DND-41 (cell line): ENCODE measurements around the gene PRKCE.
A peak's percentile ranks its signal among the peaks of the same experiment; 100 is the strongest.

Source experiments
- ATAC-seq: fragments of 200-7000 bp; cut with Tn5 transposase; 3 replicates; pipeline ENCODE4 v1.9.1; 2021; ENCODE audit warnings: low read depth; ENCODE audit not compliant: insufficient read depth
- DNase-seq: peaks from one replicate; pipeline ENCODE4 v3.0.0-alpha.2; 2020
- H2AFZ ChIP-seq: 2 replicates; pipeline ENCODE4 v1.6.0; 2012; ENCODE audit warnings: low read depth, low read length
- H3K27ac ChIP-seq: 2 replicates; pipeline ENCODE4 v1.5.1; 2012; ENCODE audit warnings: low read length, inconsistent platforms
- H3K27me3 ChIP-seq: fragments of 200-600 bp; sonication (generic); 2 replicates; pipeline ENCODE4 v1.6.0; 2012; ENCODE audit warnings: low read length, mild to moderate bottlenecking, inconsistent platforms; ENCODE audit not compliant: insufficient read depth, poor library complexity
- H3K36me3 ChIP-seq: 2 replicates; pipeline ENCODE4 v1.5.1; 2012; ENCODE audit warnings: low read length, inconsistent platforms; ENCODE audit not compliant: insufficient read depth
- H3K4me1 ChIP-seq: 2 replicates; pipeline ENCODE4 v1.5.1; 2012; ENCODE audit warnings: mild to moderate bottlenecking, low read length; ENCODE audit not compliant: insufficient read depth
- H3K4me2 ChIP-seq: 2 replicates; pipeline ENCODE4 v1.6.0; 2012; ENCODE audit warnings: mild to moderate bottlenecking, moderate library complexity, low read length, inconsistent platforms; ENCODE audit not compliant: insufficient read depth
- H3K4me3 ChIP-seq, 2 experiments: fragments of 200-600 bp in 1 of 2; shearing (Covaris generic) in 1 of 2; 2 replicates each; pipeline ENCODE4 v1.5.1; 2012 to 2016; ENCODE audit warnings: inconsistent platforms in 2 of 2, low read length in 2 of 2, mild to moderate bottlenecking in 2 of 2, low read depth in 1 of 2, moderate library complexity in 1 of 2
- H3K79me2 ChIP-seq: 2 replicates; pipeline ENCODE4 v1.6.0; 2012; ENCODE audit warnings: low read length, inconsistent platforms; ENCODE audit not compliant: insufficient read depth
- H3K9ac ChIP-seq: 2 replicates; pipeline ENCODE4 v1.6.0; 2012; ENCODE audit warnings: low read depth, mild to moderate bottlenecking, inconsistent platforms, low read length, moderate library complexity
- H3K9me3 ChIP-seq: 2 replicates; pipeline ENCODE4 v1.5.1; 2012; ENCODE audit warnings: low read length, moderate library complexity, mild to moderate bottlenecking, inconsistent platforms; ENCODE audit not compliant: insufficient read depth, severe bottlenecking
- H4K20me1 ChIP-seq: 2 replicates; pipeline ENCODE4 v1.6.0; 2012; ENCODE audit warnings: low read length; ENCODE audit not compliant: insufficient read depth
- CTCF ChIP-seq: IDR thresholded peaks from 2 replicates; pipeline ENCODE4 v1.5.1; 2012; ENCODE audit warnings: borderline replicate concordance, low read length, moderate library complexity, mild to moderate bottlenecking; ENCODE audit not compliant: poor library complexity, severe bottlenecking; ENCODE audit errors: extremely low read depth
- EZH2 ChIP-seq: IDR thresholded peaks from 3 replicates; pipeline ENCODE4 v1.6.1; 2012; ENCODE audit warnings: borderline replicate concordance, low read depth, mild to moderate bottlenecking, moderate library complexity, low read length, inconsistent platforms; ENCODE audit not compliant: severe bottlenecking

Gene PRKCE

GRCh38 chr2:45637440-45637839 lies 14.0 kb upstream of the PRKCE start:
- Histone ChIP-seq H3K79me2 (no peaks in the 10 kb centered on the region), H3K4me1 (no peaks in the 10 kb centered on the region), H3K27ac (no peak overlapping the region), H3K36me3 (no peaks in the 10 kb centered on the region), H3K9ac (no peak overlapping the region), H3K9me3 (no peaks in the 10 kb centered on the region), H4K20me1 (no peaks in the 10 kb centered on the region), H3K4me2 (no peak overlapping the region), H3K27me3 (peaks cover 3% of the 10 kb centered on the region), H2AFZ (no peak overlapping the region), H3K4me3 (no peak overlapping the region)
- ATAC-seq (no peak), DNase-seq (no peak)
- TF ChIP-seq EZH2 (no peak), CTCF (no peak)

- Histone ChIP-seq H2AFZ (no peak overlapping the region), H3K79me2 (no peaks in the 10 kb centered on the region), H3K27ac (no peak overlapping the region), H4K20me1 (no peaks in the 10 kb centered on the region), H3K4me1 (peaks cover 14% of the 10 kb centered on the region), H3K4me2 (no peak overlapping the region), H3K9me3 (no peaks in the 10 kb centered on the region), H3K9ac (no peak overlapping the region), H3K36me3 (no peaks in the 10 kb centered on the region), H3K4me3 (no peak overlapping the region), H3K27me3 (peaks cover 8% of the 10 kb centered on the region)
- ATAC-seq (no peak), DNase-seq (no peak)
- TF ChIP-seq EZH2 (no peak), CTCF (no peak)
Observed at GRCh38 chr2:45640576-45640975, 10.9 kb upstream of the PRKCE start.

- Histone ChIP-seq H2AFZ (peak overlapping the region; percentile 47), H3K9me3 (no peaks in the 10 kb centered on the region), H4K20me1 (no peaks in the 10 kb centered on the region), H3K79me2 (no peaks in the 10 kb centered on the region), H3K4me1 (peaks cover 14% of the 10 kb centered on the region), H3K27ac (no peak overlapping the region), H3K36me3 (no peaks in the 10 kb centered on the region), H3K27me3 (peaks cover 8% of the 10 kb centered on the region), H3K4me2 (peak overlapping the region; percentile 68), H3K4me3 (peak overlapping the region; percentile 3 to 45; a peak in 2 of 4 replicates), H3K9ac (peak overlapping the region; percentile 52)
- DNase-seq, result no peak
- TF ChIP-seq EZH2, result no peak
- no peak for TF ChIP-seq CTCF
- ATAC-seq, result peak; percentile 28; the same call in 2 of the 3 replicates
Observed at GRCh38 chr2:45643095-45643494, 8.4 kb upstream of the PRKCE start.
